ENCODE measurements around the gene IRF2BP2. TPM values are rescaled to one million over a fixed set of nuclear protein-coding genes. Genes with fewer than 3 reads are reported as not detected.

IRF2BP2 gene
- total and polyA plus RNA-seq, 11 donors, result 36.1 to 126 (median 80.1) TPM

DNA sequence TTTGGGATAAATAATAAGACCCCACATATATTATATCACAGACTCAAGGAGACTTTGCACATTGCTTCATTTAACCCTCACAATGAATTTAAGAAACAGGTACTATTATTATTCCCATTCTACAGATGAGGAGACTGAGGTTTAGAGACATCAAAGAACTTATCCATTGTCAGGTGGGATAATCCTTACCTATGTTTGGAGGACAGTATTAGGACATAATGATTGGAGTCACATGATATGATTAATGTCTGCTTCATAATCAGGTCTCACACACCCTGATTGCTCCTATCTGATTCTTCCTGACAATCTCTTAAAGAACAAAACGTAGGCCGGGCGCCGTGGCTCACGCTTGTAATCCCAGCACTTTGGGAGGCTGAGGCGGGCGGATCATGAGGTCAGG lies 16.9 kb downstream of the IRF2BP2 start:
- 94 to 98% (median 97%) methylated on average over 7 of the region's 7 CpGs for WGBS, 4 donors
- no peak for ATAC-seq
- no peaks in the 10 kb centered on the region for H3K36me3 ChIP-seq
- H3K9me3 ChIP-seq, result no peaks in the 10 kb centered on the region
- TF ChIP-seq, protein P1, sequence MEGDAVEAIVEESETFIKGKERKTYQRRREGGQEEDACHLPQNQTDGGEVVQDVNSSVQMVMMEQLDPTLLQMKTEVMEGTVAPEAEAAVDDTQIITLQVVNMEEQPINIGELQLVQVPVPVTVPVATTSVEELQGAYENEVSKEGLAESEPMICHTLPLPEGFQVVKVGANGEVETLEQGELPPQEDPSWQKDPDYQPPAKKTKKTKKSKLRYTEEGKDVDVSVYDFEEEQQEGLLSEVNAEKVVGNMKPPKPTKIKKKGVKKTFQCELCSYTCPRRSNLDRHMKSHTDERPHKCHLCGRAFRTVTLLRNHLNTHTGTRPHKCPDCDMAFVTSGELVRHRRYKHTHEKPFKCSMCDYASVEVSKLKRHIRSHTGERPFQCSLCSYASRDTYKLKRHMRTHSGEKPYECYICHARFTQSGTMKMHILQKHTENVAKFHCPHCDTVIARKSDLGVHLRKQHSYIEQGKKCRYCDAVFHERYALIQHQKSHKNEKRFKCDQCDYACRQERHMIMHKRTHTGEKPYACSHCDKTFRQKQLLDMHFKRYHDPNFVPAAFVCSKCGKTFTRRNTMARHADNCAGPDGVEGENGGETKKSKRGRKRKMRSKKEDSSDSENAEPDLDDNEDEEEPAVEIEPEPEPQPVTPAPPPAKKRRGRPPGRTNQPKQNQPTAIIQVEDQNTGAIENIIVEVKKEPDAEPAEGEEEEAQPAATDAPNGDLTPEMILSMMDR (IDR thresholded peaks at IDR 0.05), result no peak
- TF ChIP-seq POLR2A (IDR thresholded peaks at IDR 0.05), result no peak
- no peak overlapping the region for H3K4me3 ChIP-seq
- DNase-seq, result no peak
- intact Hi-C loops (cut with DNase I), result loop anchor here in 2 of 10 donors (5.0 to 10.0 kb wide), 2 partner anchors 41 to 382 kb away; no protein-coding TSS in a partner anchor
- no peak overlapping the region for H3K27ac ChIP-seq
- H3K4me1 ChIP-seq, result peaks cover 0 to 18% (median 7%) of the 10 kb centered on the region in 12 donors
- no peaks in the 10 kb centered on the region for H3K27me3 ChIP-seq

DNA sequence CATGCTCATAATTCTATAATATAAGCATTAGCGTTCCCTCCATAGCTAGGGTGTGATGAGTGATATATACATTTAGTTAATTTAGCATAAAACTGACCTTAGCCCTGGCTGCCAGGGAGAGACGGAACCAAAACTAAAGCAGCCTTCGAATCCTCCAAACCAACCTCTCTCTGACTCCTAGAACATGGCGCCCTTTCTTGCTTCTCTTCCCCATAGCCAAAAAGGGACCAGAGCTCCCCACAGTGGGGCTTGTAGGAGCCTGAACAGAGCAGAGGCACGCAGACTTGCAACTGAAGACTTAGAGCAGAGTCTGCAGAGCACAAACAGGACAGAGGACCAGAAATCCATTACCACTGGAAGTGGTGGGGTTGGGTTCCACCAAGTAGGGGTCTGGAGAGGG lies 17.7 kb downstream of the IRF2BP2 start:
- Histone ChIP-seq H3K4me3 (no peak overlapping the region), H3K9me3 (no peaks in the 10 kb centered on the region), H3K4me1 (peaks cover 0 to 18% (median 8%) of the 10 kb centered on the region in 12 donors), H3K27ac (no peak overlapping the region), H3K27me3 (no peaks in the 10 kb centered on the region), H3K36me3 (no peaks in the 10 kb centered on the region)
- no peak for TF ChIP-seq POLR2A (IDR thresholded peaks at IDR 0.05)
- TF ChIP-seq, protein P1 (IDR thresholded peaks at IDR 0.05), result no peak
- ATAC-seq, result no peak
- WGBS, 4 donors, result 88 to 99% (median 97%) methylated on average over 5 of the region's 5 CpGs
- no peak for DNase-seq
- intact Hi-C loops (cut with DNase I), result loop anchor here in 2 of 10 donors (5.0 to 10.0 kb wide), 2 partner anchors 40 to 383 kb away; no protein-coding TSS in a partner anchor

DNA sequence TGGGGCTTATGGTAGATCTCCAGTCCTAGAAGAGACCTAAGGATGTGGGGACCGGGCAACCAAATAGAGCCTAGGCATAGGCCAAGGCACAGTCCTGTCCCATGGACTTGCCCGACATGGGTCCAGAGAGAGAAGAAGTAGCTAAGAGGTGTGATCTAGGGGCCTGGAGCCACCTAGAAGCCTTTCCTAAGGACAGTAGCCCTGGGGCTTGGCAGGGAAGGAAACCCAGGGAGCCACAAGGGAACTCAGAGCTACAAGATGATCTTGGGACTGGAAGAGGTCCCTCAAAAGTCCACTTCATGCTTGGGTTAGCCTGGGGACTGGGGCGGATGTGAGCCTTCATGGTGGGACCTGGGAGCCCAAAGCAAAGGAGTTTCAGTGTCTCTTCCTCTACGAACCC lies 18.8 kb downstream of the IRF2BP2 start:
- no peak overlapping the region for H3K4me3 ChIP-seq
- H3K9me3 ChIP-seq, result no peaks in the 10 kb centered on the region
- no peaks in the 10 kb centered on the region for H3K36me3 ChIP-seq
- intact Hi-C loops (cut with DNase I), result loop anchor here in 2 of 10 donors (5.0 to 10.0 kb wide), 2 partner anchors 39 to 384 kb away; no protein-coding TSS in a partner anchor
- TF ChIP-seq, protein P1 (IDR thresholded peaks at IDR 0.05), result no peak
- TF ChIP-seq POLR2A (IDR thresholded peaks at IDR 0.05), result no peak
- peaks cover 0 to 28% (median 12%) of the 10 kb centered on the region in 12 donors for H3K4me1 ChIP-seq
- no peaks in the 10 kb centered on the region for H3K27me3 ChIP-seq
- no peak for DNase-seq
- peak overlapping the region in 1 of 12 donors; percentile 79 for H3K27ac ChIP-seq
- no peak for ATAC-seq
- WGBS, 4 donors, result 90 to 100% (median 100%) methylated on average over 4 of the region's 4 CpGs

DNA sequence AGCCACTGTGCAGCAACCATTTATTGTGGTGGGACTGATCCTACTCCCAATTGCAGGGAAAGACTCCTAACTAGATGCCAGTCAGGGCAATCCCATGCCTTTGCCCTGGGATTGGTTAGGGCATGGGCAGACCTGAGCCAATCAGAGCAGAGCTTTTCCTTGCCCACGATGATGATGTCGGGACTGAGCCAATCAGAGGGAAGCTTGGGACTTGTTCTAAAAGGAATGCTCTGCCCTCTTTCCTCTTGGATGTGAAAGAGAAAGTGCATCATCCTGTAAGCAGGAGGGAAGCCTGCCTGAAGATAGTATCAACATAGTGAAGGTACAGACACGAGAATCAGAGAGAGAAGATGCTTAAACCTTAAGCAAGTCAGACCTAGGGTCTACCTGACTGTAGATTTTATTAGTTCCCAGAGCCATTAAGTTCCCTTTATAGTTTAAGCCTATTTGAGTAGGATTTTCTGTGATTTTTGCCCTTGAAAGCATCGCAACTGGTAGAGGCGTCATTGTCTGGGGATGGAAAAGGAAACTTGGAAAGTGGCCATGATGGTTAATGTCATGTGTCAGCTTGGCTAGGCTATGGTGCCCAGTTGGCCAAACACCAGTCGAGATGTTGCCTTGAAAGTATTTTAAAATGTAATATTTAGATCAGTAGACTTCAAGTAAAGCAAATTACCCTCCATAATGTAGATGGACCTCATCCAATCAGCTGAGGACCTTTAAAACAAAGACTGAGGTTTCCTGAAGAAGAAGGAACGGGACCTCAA lies 19.9 kb downstream of the IRF2BP2 start:
- DNase-seq (peak in 3 of 5 donors; percentile 42 to 54 (median 45)), ATAC-seq (peak; percentile 67 to 86 (median 76))
- Histone ChIP-seq H3K27ac (peak overlapping the region in 10 of 12 donors; percentile 19 to 79 (median 54)), H3K27me3 (no peaks in the 10 kb centered on the region), H3K9me3 (no peaks in the 10 kb centered on the region), H3K4me1 (peaks cover 0 to 39% (median 18%) of the 10 kb centered on the region in 12 donors), H3K36me3 (no peaks in the 10 kb centered on the region), H3K4me3 (no peak overlapping the region)
- intact Hi-C loops (cut with DNase I), result loop anchor here in 3 of 10 donors (5.0 to 10.0 kb wide), 3 partner anchors 38 to 385 kb away; no protein-coding TSS in a partner anchor
- WGBS, 4 donors, result 65 to 78% (median 74%) methylated on average over 7 of the region's 7 CpGs
- TF ChIP-seq, protein P1 (IDR thresholded peaks at IDR 0.05), result no peak
- TF ChIP-seq POLR2A (IDR thresholded peaks at IDR 0.05), result no peak
